Measurements from ENCODE around the gene MYL5. TPM values are rescaled to one million over a fixed set of nuclear protein-coding genes. Genes with fewer than 3 reads are reported as not detected.

The MYL5 gene
- total and polyA plus RNA-seq, 4 donors, result 2.4 to 5.0 (median 4.7) TPM

DNA sequence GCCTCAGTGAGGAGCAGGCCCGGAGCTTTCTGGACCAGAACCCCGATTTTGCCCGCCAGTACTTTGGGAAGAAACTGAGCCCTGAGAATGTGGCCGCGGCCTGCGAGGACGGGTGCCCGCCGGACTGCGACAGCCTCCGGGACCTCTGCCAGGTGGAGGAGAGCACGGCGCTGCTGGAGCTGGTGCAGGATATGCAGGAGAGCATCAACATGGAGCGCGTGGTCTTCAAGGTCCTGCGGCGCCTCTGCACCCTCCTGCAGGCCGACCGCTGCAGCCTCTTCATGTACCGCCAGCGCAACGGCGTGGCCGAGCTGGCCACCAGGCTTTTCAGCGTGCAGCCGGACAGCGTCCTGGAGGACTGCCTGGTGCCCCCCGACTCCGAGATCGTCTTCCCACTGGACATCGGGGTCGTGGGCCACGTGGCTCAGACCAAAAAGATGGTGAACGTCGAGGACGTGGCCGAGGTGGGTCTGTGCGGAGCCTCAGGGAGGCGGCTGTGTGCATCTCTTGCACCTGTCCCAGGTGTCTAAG, 48.6 kb upstream of the MYL5 start:
- Histone ChIP-seq H3K4me1 (ENCODE audit: control insufficient read depth in 4 of 4, insufficient read depth in 4 of 4, low read length in 3 of 4) (no peaks in the 10 kb centered on the region), H3K27me3 (ENCODE audit: control insufficient read depth in 4 of 4, insufficient read depth in 4 of 4, low read length in 3 of 4) (no peaks in the 10 kb centered on the region), H3K9ac (ENCODE audit: low read depth in 1 of 2, low read length in 2 of 2) (no peak overlapping the region), H3K36me3 (ENCODE audit: control insufficient read depth in 4 of 4, insufficient read depth in 3 of 4, low read depth in 1 of 4, low read length in 3 of 4) (no peaks in the 10 kb centered on the region), H3K9me3 (ENCODE audit: control insufficient read depth in 4 of 4, low read length in 3 of 4) (no peaks in the 10 kb centered on the region), H3K27ac (ENCODE audit: low read depth in 1 of 2, low read length in 2 of 2) (no peak overlapping the region), H3K4me3 (ENCODE audit: low read depth in 1 of 3, low read length in 3 of 3) (no peak overlapping the region)
- no peak for DNase-seq (ENCODE audit: low spot score)
- TF ChIP-seq, protein P1, sequence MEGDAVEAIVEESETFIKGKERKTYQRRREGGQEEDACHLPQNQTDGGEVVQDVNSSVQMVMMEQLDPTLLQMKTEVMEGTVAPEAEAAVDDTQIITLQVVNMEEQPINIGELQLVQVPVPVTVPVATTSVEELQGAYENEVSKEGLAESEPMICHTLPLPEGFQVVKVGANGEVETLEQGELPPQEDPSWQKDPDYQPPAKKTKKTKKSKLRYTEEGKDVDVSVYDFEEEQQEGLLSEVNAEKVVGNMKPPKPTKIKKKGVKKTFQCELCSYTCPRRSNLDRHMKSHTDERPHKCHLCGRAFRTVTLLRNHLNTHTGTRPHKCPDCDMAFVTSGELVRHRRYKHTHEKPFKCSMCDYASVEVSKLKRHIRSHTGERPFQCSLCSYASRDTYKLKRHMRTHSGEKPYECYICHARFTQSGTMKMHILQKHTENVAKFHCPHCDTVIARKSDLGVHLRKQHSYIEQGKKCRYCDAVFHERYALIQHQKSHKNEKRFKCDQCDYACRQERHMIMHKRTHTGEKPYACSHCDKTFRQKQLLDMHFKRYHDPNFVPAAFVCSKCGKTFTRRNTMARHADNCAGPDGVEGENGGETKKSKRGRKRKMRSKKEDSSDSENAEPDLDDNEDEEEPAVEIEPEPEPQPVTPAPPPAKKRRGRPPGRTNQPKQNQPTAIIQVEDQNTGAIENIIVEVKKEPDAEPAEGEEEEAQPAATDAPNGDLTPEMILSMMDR (IDR thresholded peaks at IDR 0.05; ENCODE audit: low read depth, low read length, missing input control), result no peak
- TF ChIP-seq YY1 (IDR thresholded peaks at IDR 0.05), result no peak
- no peak for TF ChIP-seq RAD21 (IDR thresholded peaks at IDR 0.05)
- no peak for TF ChIP-seq NR2F2 (IDR thresholded peaks at IDR 0.05)
- TF ChIP-seq SP1 (IDR thresholded peaks at IDR 0.05), result no peak
- no peak for TF ChIP-seq TAF1 (conservative IDR thresholded peaks at IDR 0.05)
- no peak for TF ChIP-seq EGR1 (IDR thresholded peaks at IDR 0.05; ENCODE audit: low read depth in 2 of 2)
- TF ChIP-seq RXRA (IDR thresholded peaks at IDR 0.05), result no peak
- no peak for TF ChIP-seq GABPA (IDR thresholded peaks at IDR 0.05 in 1 of 2, conservative IDR thresholded peaks at IDR 0.05 in 1 of 2)
- no peak for TF ChIP-seq HNF4A (conservative IDR thresholded peaks at IDR 0.05)
- TF ChIP-seq JUND (IDR thresholded peaks at IDR 0.05), result no peak
- TF ChIP-seq, protein P2, sequence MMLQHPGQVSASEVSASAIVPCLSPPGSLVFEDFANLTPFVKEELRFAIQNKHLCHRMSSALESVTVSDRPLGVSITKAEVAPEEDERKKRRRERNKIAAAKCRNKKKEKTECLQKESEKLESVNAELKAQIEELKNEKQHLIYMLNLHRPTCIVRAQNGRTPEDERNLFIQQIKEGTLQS (IDR thresholded peaks at IDR 0.05), result no peak
- TF ChIP-seq HNF4G (IDR thresholded peaks at IDR 0.05), result no peak
- TF ChIP-seq FOXA1 (IDR thresholded peaks at IDR 0.05), result no peak
- TF ChIP-seq, protein P3, sequence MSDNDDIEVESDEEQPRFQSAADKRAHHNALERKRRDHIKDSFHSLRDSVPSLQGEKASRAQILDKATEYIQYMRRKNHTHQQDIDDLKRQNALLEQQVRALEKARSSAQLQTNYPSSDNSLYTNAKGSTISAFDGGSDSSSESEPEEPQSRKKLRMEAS (IDR thresholded peaks at IDR 0.05), result no peak
- TF ChIP-seq, protein P4, sequence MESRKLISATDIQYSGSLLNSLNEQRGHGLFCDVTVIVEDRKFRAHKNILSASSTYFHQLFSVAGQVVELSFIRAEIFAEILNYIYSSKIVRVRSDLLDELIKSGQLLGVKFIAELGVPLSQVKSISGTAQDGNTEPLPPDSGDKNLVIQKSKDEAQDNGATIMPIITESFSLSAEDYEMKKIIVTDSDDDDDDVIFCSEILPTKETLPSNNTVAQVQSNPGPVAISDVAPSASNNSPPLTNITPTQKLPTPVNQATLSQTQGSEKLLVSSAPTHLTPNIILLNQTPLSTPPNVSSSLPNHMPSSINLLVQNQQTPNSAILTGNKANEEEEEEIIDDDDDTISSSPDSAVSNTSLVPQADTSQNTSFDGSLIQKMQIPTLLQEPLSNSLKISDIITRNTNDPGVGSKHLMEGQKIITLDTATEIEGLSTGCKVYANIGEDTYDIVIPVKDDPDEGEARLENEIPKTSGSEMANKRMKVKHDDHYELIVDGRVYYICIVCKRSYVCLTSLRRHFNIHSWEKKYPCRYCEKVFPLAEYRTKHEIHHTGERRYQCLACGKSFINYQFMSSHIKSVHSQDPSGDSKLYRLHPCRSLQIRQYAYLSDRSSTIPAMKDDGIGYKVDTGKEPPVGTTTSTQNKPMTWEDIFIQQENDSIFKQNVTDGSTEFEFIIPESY (IDR thresholded peaks at IDR 0.05), result no peak
- TF ChIP-seq, protein P5, sequence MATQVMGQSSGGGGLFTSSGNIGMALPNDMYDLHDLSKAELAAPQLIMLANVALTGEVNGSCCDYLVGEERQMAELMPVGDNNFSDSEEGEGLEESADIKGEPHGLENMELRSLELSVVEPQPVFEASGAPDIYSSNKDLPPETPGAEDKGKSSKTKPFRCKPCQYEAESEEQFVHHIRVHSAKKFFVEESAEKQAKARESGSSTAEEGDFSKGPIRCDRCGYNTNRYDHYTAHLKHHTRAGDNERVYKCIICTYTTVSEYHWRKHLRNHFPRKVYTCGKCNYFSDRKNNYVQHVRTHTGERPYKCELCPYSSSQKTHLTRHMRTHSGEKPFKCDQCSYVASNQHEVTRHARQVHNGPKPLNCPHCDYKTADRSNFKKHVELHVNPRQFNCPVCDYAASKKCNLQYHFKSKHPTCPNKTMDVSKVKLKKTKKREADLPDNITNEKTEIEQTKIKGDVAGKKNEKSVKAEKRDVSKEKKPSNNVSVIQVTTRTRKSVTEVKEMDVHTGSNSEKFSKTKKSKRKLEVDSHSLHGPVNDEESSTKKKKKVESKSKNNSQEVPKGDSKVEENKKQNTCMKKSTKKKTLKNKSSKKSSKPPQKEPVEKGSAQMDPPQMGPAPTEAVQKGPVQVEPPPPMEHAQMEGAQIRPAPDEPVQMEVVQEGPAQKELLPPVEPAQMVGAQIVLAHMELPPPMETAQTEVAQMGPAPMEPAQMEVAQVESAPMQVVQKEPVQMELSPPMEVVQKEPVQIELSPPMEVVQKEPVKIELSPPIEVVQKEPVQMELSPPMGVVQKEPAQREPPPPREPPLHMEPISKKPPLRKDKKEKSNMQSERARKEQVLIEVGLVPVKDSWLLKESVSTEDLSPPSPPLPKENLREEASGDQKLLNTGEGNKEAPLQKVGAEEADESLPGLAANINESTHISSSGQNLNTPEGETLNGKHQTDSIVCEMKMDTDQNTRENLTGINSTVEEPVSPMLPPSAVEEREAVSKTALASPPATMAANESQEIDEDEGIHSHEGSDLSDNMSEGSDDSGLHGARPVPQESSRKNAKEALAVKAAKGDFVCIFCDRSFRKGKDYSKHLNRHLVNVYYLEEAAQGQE (IDR thresholded peaks at IDR 0.05), result no peak
- no peak for TF ChIP-seq FOXA2 (IDR thresholded peaks at IDR 0.05)
- WGBS, result 91% methylated on average over 39 of the region's 39 CpGs

All from liver (tissue), 9 donors.